T47D (cell line): ENCODE data around the gene SNU13.
A peak's percentile ranks its signal among the peaks of the same experiment; 100 is the strongest.
"Not testable (repeated sequence)": the region's sequence is repeated elsewhere in the genome, so short reads cannot be mapped to it uniquely, and the experiment has no call there.

Experiments used
- DNase-seq, 2 experiments: peaks; one replicate each; pipeline versions ENCODE4 v3.0.0 to v3.0.0-alpha.2; 2011 to 2012; ENCODE audit warnings: low read depth in 1 of 2, low spot score in 1 of 2
- JUND ChIP-seq: IDR thresholded peaks from 2 replicates; pipeline ENCODE4 v1.6.1; 2012; ENCODE audit warnings: low read depth
- in situ Hi-C: cut with HindIII; loops from 2 replicates; pipeline ENCODE4 v1.10.0; 2016; ENCODE audit warnings: low sequenced_read_pairs, low pct_unique_long_range_greater_than_20kb

SNU13 gene

DNA sequence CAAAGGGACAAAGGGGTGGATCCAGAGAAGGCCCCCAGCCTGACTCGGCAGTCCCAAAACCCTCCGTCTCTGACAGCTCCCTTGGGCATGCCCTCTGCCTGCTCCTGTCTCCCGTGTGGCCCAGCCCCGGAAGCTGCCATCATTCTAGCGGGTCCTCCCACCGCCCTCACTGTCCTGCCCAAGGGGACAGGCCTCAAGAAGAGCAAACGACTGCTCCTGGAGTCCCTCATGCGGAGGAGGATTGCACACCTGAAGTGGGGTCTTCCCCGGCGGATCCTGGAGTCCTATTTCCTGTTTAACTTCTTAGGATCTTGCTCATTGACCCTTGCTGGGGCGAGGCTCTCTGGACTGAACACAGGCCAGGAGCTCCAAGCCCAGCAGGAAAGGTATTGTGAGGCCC is 8.0 kb upstream of the SNU13 start:
- no peak for DNase-seq
- TF ChIP-seq JUND = no peak
- in situ Hi-C loops = no loop called here

DNA sequence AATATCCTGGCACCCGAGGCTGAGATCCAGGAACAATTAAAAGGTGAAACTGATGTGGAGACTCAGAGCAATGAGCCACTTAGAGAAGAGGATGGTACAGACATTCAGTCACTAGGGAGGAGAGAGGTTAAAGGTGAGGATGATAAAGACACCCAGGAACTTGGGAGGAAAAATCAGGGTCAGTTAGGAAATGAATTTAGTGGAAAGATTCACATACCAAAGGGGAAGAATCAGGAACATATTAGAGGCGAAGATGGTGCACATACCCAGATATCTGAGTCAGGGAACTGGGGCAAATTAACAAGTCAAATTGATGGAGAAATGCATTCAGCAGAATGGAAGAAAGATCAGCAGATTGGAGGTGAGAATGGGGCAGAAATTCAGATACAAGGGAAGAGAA is 6.5 kb upstream of the SNU13 start:
- TF ChIP-seq JUND = no peak
- in situ Hi-C loops = no loop called here
- DNase-seq = no peak

DNA sequence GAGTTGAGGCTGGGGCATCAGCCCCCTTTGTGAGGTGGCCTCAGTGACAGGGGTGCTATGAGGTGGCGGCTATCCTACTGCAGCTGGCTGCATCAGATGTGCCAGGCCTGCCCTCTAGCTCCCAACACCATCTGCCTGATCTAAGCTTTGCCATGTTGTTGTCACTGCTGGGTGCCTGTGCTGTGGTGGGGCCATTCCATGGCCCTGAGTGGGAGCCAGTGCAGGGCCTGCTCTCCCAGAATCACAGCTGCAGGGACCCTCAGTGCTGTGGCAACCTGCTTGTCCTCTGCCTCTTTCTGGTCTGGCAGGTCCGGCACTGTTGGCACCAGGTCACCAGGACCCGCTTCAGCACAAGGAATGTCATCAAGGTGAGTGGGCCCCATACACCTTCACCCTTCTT is 1.8 kb upstream of the SNU13 start:
- in situ Hi-C loops = no loop called here
- TF ChIP-seq JUND = no peak
- no peak for DNase-seq

DNA sequence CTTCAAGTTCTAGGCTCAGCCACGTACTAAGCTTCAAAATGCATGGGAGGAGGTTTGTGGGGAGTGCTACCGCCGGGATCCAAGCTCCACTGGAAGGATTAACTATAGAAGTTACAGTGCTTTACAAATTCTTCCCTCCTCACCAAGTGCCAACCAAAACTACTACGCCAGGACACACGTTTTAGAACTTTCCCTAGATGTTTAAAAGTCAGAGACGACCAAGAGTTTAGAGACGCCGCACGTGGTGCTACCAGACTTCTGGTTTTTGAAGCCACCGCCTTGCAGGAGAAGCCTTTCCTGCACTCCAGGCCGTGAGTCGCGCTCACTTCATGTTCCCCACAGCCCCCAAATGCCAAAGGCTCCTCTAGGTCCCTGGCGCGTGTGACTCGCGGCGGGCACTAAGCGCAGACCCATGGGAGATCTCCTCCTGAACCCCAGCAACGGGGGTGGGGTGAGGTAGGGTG is 734 bp downstream of the SNU13 start:
- DNase-seq = no peak
- TF ChIP-seq JUND = no peak
- in situ Hi-C loops = no loop called here

DNA sequence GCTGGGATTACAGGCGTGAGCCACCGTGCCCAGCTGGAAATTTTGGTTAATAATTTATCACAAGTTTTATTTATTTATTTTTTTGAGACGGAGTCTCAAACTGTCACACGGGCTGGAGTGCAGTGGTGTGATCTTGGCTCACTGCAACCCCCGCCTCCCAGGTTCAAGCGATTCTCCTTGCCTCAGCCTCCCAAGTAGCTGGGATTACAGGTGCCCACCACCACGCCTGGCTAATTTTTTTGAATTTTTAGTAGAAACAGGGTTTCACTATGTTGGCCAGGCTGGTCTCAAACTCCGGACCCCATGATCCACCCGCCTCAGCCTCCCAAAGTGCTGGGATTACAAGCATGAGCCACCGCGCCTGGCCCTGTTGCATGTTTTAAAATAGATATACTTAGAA is 1.8 kb downstream of the SNU13 start:
- DNase-seq, in situ Hi-C loops: not testable (repeated sequence)

DNA sequence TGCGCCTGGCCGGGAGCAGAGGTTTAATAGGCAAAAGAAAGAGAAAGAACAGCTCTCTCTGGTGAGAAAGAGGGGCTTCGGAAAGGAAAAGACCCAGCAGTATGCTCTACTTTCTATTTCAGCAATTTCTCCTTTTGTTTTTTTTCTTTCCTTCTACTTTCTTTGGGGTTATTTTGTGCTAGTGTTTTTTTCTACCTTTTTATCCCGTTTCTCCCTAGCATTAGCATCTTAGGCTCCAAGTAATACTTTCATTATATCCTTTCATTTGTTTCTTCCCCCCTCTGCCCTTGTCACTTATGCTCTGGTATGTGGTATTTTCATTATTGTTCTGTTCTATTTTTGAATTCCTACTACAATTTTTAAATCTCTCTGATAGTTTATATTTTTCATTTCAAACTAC is 4.5 kb downstream of the SNU13 start:
- no peak for TF ChIP-seq JUND
- in situ Hi-C loops = no loop called here
- DNase-seq = no peak

DNA sequence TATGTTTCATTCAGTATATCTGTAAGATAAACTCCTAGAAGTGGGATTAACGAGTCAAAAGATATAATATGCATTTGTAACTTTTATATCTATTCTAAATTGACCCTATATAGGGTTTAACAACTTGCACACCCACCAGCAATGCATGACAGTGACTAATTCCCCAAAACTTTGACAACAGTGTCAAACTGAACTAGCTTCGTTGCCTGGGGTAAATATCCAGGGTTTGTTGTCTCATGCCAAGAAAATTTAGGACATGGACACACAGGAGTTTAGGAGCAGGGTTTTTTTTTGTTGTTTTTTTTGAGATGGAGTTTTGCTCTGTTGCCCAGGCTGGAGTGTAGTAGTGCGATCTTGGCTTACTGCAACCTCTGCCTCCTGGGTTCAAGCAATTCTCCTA is 5.1 kb downstream of the SNU13 start:
- in situ Hi-C loops = no loop called here
- no peak for TF ChIP-seq JUND
- DNase-seq = no peak

DNA sequence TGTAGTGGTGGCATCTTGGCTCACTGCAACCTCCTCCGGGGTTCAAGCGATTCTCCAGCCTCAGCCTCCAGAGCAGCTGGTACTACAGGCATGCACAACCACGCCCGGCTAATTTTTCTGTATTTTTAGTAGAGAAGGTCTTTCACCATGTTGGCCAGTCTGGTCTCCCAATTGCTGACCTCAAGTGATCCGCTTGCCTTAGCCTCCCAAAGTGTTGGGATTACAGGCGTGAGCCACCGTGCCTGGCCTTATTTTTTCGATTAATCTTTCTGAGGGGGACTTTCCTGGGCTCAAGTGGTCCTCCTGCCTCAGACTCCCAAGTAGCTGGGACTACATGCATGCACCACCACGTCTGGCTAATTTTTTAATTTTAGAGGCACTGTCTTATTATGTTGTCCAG is 5.6 kb downstream of the SNU13 start:
- no peak for TF ChIP-seq JUND
- DNase-seq = no peak

DNA sequence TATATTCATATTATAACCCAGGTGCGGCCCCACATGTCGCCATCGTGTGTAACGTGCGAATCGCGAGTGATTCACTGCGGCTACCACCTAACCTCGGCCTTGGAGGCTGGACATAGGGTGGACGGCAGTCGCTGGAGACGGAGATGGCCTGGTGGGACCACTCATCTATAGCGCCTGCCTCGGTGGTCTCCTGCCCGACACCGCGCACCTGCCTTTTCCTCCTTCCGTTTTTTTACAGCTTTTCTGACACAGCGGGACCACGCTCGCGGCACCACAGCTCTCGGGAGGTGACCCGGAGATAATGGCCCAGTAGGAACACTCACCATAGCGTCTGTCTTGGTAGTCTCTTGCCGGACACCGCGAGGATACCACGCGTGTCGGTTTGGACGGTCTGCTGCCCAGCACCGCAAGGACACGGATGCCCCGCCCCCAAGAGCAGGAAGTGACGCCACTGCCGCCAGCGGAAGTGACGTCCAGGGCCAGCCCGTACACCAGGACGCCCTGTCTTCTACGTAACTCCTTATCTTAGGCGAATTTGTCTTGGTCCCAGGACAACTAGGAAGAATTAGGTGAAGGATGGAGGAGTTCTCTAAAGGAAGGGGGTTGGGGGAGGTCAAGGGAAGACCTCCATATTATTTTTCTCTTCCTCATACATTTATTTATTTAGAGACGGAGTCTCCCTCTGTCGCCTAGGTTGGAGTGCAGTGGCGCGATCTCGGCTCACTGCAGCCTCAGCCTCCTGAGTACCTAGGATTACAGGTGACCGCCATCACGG is 6.4 kb downstream of the SNU13 start:
- no peak for DNase-seq
- no peak for TF ChIP-seq JUND
- in situ Hi-C loops = no loop called here

More for the DNA sequence above, 5.6 kb downstream of the SNU13 start:
- in situ Hi-C loops = no loop called here

DNA sequence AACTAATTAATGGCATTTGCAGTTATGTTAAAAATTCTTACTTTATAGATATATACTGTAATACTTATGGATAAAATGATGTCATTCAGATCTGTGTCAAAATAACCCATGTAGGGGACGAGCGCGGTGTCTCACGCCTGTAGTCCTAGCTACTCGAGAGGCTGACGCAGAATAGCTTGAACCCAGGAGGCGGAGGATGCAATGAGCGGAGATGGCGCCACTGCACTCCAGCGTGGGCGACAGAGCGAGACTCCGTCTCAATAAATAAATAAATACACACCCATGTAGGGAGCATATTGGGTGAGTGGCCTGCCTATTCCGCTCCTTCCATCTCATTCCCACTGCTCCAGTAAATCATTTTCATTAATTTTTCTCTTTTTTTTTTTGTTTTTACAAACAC is 7.1 kb downstream of the SNU13 start:
- no peak for DNase-seq
- TF ChIP-seq JUND = no peak
- in situ Hi-C loops = no loop called here

DNA sequence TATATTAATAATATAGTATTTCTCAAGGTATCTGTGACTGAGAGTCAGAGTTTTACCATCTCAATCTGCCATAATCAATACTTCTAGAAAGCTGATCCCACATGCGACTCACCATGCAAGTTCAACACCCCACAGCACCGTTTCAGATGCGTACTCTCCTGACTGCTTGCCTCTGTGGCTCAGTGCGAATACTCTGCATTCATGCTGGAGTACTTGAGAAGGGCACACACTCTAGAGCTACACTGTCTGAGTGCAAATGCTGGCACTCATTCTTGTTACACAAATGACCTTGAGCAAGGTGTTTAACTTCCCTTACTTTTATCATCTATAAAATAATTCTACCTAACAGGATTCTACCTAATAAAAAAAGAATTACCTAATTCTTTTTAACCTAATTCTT is 12.5 kb downstream of the SNU13 start:
- DNase-seq = no peak
- in situ Hi-C loops = no loop called here
- TF ChIP-seq JUND = no peak

DNA sequence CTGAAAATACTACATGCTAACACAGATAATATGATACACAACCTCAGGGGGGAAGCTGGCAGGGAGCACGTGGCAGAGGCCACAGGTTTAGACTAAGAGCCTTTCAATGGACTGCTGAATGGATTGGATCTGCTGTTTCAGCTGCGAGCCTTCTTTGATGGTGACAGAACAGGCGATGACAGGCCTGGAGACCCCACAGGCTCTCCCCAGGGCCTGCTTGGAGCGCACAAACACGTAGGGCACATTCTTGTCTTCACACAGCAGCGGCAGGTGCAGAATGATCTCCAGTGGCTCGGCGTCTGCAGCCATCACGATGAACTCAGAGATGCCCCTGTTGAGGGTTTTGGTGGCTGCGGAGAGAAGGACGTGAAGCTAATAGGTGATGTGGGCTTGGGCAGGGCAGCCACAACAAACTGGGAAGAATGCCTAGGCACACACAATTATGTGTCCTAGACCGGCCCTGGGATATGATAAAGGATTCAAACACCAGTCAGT is 13.8 kb downstream of the SNU13 start:
- DNase-seq = no peak
- no peak for TF ChIP-seq JUND
- in situ Hi-C loops = no loop called here

DNA sequence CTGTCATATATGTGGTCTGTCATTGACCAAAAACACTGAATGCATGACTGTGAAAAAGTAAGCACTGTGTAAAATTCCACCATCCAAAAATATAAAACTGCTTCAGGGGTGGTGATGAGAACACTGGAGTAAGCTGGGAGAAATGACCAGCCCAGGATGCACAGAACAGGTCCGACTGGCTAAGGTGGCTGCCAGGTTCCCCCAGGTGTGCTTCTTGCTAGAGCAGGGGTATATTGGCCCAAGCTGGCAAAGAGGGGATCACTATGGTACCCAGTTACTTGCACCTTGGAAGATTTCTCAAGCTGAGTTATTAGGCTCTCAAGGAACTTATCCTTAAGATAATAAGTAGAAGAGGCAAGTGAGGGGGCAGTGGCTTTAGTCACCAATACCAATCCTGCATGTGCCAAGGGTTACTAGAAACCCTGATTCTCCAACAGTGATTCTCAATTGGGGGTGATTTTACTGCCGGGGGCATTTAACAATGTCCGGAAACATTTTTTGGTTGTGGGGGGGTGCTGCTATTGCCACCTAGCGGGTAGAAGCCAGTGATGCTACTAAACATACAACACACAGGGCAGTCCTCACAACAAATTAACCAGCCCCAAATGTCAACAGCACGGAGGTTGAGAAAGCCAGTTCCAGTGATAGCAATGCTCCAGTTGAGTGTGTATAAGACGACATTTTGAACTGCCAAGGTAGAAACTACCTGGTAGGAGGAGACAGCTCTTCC is 15.7 kb downstream of the SNU13 start:
- no peak for TF ChIP-seq JUND
- in situ Hi-C loops = no loop called here
- peak in 1 of 2 experiments; percentile 62 for DNase-seq

DNA sequence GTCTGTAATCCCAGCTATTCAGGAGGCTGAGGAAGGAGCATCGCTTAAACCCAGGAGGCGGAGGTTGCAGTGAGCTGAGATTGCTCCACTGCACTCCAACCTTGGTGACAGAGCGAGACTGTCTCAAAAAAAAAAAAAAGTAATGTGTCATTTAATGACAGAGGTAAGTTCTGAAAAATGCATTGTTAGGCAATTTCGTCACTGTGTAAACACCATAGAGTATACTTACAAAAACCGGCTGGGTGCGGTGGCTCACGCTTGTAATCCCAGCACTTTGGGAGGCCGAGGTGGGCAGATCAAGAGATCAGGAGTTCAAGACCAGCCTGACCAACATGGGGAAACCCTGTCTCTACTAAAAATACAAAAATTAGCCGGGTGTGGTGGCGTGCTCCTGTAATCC is 16.6 kb downstream of the SNU13 start:
- peak in 1 of 2 experiments; percentile 78 for DNase-seq
- in situ Hi-C loops = not testable (repeated sequence)
